ENCODE measurements around the gene APBA2. TPM values are rescaled to one million over a fixed set of nuclear protein-coding genes. Genes with fewer than 3 reads are reported as not detected.

The APBA2 gene
- total and polyA plus RNA-seq, 2 of the 4 experiments (the other 2 are of a cell fraction), result 21.7 to 33.0 TPM

DNA sequence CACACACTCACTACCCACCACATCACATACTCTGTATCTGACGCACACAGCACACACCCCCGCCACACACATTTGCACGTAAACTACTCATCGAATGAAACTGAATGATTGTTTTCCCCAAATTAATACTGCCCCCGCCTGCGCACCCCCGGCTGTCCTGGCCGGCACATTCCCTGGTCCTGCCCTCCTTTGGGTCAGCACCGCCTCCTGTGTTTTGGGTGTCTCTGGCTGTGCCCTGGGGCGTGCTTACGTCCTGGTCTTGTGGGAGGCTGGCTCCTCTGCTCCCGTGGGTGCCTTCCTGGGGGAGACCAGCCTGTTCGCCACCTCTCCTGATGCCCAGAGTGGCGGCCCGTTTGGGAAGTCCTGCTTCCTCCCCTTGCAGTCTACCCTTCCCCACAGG, 30.2 kb downstream of the APBA2 start:
- Histone ChIP-seq H3K56ac (ENCODE audit: extremely low read depth, insufficient read depth, low read length) (no peak overlapping the region), H2BK120ac (ENCODE audit: low read depth, low read length) (no peak overlapping the region), H4K91ac (ENCODE audit: insufficient read depth, low read depth, low read length) (no peak overlapping the region), H3K4me2 (ENCODE audit: low read depth, low read length) (no peak overlapping the region), H3K9me1 (ENCODE audit: insufficient read depth, low read length) (peaks cover 24% of the 10 kb centered on the region), H2AK9ac (replicated peaks; ENCODE audit: low read depth, low read length, poor library complexity) (no peak overlapping the region), H4K8ac (ENCODE audit: low read depth in 2 of 2, low read length in 2 of 2) (no peak overlapping the region), H3K4ac (ENCODE audit: low read depth, low read length) (no peak overlapping the region), H2AK5ac (ENCODE audit: low read depth, low read length) (no peak overlapping the region), H3K79me1 (ENCODE audit: low read depth in 1 of 2, low read length in 2 of 2) (peaks cover 20 to 74% of the 10 kb centered on the region in 2 experiments), H3K23ac (ENCODE audit: low read depth, low read length) (no peak overlapping the region), H3K18ac (ENCODE audit: low read depth, low read length) (no peak overlapping the region), H2BK20ac (ENCODE audit: low read depth, low read length) (no peak overlapping the region), H2BK5ac (ENCODE audit: low read depth, low read length, poor library complexity, severe bottlenecking) (peak overlapping the region; percentile 90), H4K20me1 (ENCODE audit: insufficient read depth, low read length) (peaks cover 49% of the 10 kb centered on the region), H3K36me3 (ENCODE audit: control insufficient read depth, insufficient read depth, low read length) (no peaks in the 10 kb centered on the region), H3K4me3 (ENCODE audit: insufficient read depth, low read depth, low read length) (no peak overlapping the region), H3K9me3 (ENCODE audit: control insufficient read depth, insufficient read depth, low read length) (no peaks in the 10 kb centered on the region), H4K5ac (ENCODE audit: low read depth, low read length) (no peak overlapping the region), H3K4me1 (ENCODE audit: control insufficient read depth, insufficient read depth, low read length) (no peaks in the 10 kb centered on the region), H2AFZ (replicated peaks; ENCODE audit: low read length, poor library complexity) (no peak overlapping the region), H3K27me3 (ENCODE audit: control insufficient read depth, insufficient read depth, low read length) (no peaks in the 10 kb centered on the region), H3K27ac (ENCODE audit: insufficient read depth, low read length) (no peak overlapping the region), H2BK15ac (ENCODE audit: low read depth, low read length) (no peak overlapping the region), H3K14ac (replicated peaks; ENCODE audit: low read depth, low read length) (no peak overlapping the region), H3K9ac (ENCODE audit: low read depth, low read length) (no peak overlapping the region)
- 100% methylated on average over 2 of the region's 15 CpGs; no CpG with 5 or more reads in 1 of the 2 experiments for whole genome bisulfite sequencing, 2 experiments (ENCODE audit: extremely low coverage in 2 of 2, insufficient read length in 1 of 2)
- ChIA-PET POLR2A (ENCODE audit: unreplicated experiment) (no interaction called here), CTCF (no interaction called here)
- dilution Hi-C loops (cut with HindIII; ENCODE audit: low sequenced_read_pairs, unreplicated experiment) (no loop called here), intact Hi-C loops (cut with micrococcal nuclease) (no loop called here), in situ Hi-C loops (cut with MboI; ENCODE audit: low sequenced_read_pairs) (no loop called here)
- TF ChIP-seq CEBPB (IDR thresholded peaks at IDR 0.05; ENCODE audit: low read depth, low read length), result no peak
- TF ChIP-seq, protein P1, sequence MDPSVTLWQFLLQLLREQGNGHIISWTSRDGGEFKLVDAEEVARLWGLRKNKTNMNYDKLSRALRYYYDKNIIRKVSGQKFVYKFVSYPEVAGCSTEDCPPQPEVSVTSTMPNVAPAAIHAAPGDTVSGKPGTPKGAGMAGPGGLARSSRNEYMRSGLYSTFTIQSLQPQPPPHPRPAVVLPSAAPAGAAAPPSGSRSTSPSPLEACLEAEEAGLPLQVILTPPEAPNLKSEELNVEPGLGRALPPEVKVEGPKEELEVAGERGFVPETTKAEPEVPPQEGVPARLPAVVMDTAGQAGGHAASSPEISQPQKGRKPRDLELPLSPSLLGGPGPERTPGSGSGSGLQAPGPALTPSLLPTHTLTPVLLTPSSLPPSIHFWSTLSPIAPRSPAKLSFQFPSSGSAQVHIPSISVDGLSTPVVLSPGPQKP (IDR thresholded peaks at IDR 0.05; ENCODE audit: borderline replicate concordance, low read depth, low read length), result no peak
- no peak for TF ChIP-seq RCOR1 (IDR thresholded peaks at IDR 0.05; ENCODE audit: insufficient replicate concordance, low read length)
- TF ChIP-seq MAFK (IDR thresholded peaks at IDR 0.05; ENCODE audit: low read depth, low read length), result no peak
- TF ChIP-seq MAZ (IDR thresholded peaks at IDR 0.05; ENCODE audit: borderline replicate concordance, low read depth, low read length), result no peak
- TF ChIP-seq NFE2L2 (IDR thresholded peaks at IDR 0.05; ENCODE audit: low read depth, low read length), result no peak
- no peak for TF ChIP-seq CHD1 (IDR thresholded peaks at IDR 0.05; ENCODE audit: low read depth, low read length)
- TF ChIP-seq POLR2A (IDR thresholded peaks at IDR 0.05; ENCODE audit: low read depth, low read length), result no peak
- TF ChIP-seq MXI1 (IDR thresholded peaks at IDR 0.05; ENCODE audit: borderline replicate concordance, low read depth, low read length), result no peak
- no peak for TF ChIP-seq USF2 (IDR thresholded peaks at IDR 0.05; ENCODE audit: low read depth, low read length)
- no peak for TF ChIP-seq BHLHE40 (IDR thresholded peaks at IDR 0.05; ENCODE audit: low read depth, low read length)
- no peak for TF ChIP-seq RAD21 (IDR thresholded peaks at IDR 0.05; ENCODE audit: low read length)
- no peak for TF ChIP-seq FOS (IDR thresholded peaks at IDR 0.05; ENCODE audit: low read depth, low read length)
- TF ChIP-seq SMC3 (IDR thresholded peaks at IDR 0.05; ENCODE audit: low read depth, low read length), result no peak
- no TSS peak for BruUV-seq (replicated peaks)
- no peak for ATAC-seq (ENCODE audit: low read depth)
- no peak for DNase-seq
